Stimulated activated naive B cell treated with anti-CD40 and anti-IgM and Interleukin-4, amounts not matched to agents 10 μg/mL and 1 μg/mL and 100 μg/mL, for 72 hours (primary cell): ENCODE results near the gene PRKAR2B.
"Not testable (repeated sequence)": the region's sequence is repeated elsewhere in the genome, so short reads cannot be mapped to it uniquely, and the experiment has no call there.

Experiments used
- ATAC-seq, 2 donors: fragments of 150-1000 bp; cut with Tn5 transposase; replicated peaks; 2 replicates each; pipeline ENCODE4 v1.10.0; 2021; ENCODE audit warnings: moderate library complexity in 1 of 2
- DNase-seq: peaks from one replicate; pipeline ENCODE4 v3.0.0; 2021
- H3K27ac Mint-ChIP-seq: one replicate; pipeline ENCODE4 v1.8.0; 2022; ENCODE audit warnings: mild to moderate bottlenecking, mixed read lengths
- H3K27me3 Mint-ChIP-seq, 2 donors: one replicate each; pipeline ENCODE4 v1.8.0; 2022; ENCODE audit warnings: mixed read lengths in 2 of 2
- H3K36me3 Mint-ChIP-seq, 2 donors: one replicate each; pipeline ENCODE4 v1.8.0; 2022; ENCODE audit warnings: mixed read lengths in 2 of 2, mild to moderate bottlenecking in 1 of 2
- H3K4me1 Mint-ChIP-seq, 2 donors: one replicate each; pipeline ENCODE4 v1.8.0; 2022; ENCODE audit warnings: mixed read lengths in 2 of 2, mild to moderate bottlenecking in 1 of 2
- H3K4me3 Mint-ChIP-seq, 2 donors: one replicate each; pipeline ENCODE4 v1.8.0; 2022; ENCODE audit warnings: mild to moderate bottlenecking in 2 of 2, mixed read lengths in 2 of 2, moderate library complexity in 1 of 2
- H3K9me3 Mint-ChIP-seq, 2 donors: one replicate each; pipeline ENCODE4 v1.8.0; 2022; ENCODE audit warnings: mixed read lengths in 2 of 2, mild to moderate bottlenecking in 1 of 2

PRKAR2B gene

GRCh38 chr7:107091306-107091705, 46.8 kb downstream of the PRKAR2B start:
- no peaks in the 10 kb centered on the region for H3K4me1 Mint-ChIP-seq
- H3K9me3 Mint-ChIP-seq: peaks cover 4% of the 10 kb centered on the region in 2 donors
- no peak overlapping the region for H3K27ac Mint-ChIP-seq
- H3K36me3 Mint-ChIP-seq: peaks cover 0 to 4% of the 10 kb centered on the region in 2 donors
- ATAC-seq: no peak
- no peak overlapping the region for H3K4me3 Mint-ChIP-seq
- H3K27me3 Mint-ChIP-seq: no peaks in the 10 kb centered on the region
- DNase-seq: no peak

DNA sequence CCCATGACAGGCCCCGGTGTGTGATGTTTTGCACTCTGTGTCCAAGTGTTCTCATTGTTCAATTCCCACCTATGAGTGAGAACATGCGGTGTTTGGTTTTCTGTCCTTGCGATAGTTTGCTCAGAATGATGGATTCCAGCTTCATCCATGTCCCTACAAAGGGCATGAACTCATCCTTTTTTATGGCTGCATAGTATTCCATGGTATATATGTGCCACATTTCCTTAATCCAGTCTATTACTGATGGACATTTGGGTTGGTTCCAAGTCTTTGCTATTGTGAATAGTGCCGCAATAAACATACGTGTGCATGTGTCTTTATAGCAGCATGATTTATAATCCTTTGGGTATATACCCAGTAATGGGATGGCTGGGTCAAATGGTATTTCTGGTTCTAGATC, 49.2 kb downstream of the PRKAR2B start:
- not testable (repeated sequence) for DNase-seq, H3K36me3 Mint-ChIP-seq, H3K4me3 Mint-ChIP-seq, ATAC-seq, H3K4me1 Mint-ChIP-seq, H3K27ac Mint-ChIP-seq, H3K9me3 Mint-ChIP-seq
- peaks cover 0 to 12% of the 10 kb centered on the region in 2 donors for H3K27me3 Mint-ChIP-seq

DNA sequence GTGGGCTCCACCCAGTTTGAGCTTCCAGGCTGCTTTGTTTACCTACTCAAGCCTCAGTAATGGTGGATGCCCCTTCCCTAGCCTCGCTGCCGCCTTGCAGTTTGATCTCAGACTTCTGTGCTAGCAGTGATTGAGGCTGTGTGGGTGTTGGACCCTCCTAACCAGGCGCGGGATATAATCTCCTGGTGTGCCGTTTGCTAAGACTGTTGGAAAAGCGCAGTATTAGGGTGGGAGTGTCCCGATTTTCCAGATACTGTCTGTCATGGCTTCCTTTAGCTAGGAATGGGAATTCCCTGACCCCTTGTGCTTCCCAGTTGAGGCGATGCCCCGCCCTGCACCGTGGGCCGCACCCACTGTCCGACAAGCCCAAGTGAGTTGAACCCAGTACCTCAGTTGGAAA, 54.6 kb downstream of the PRKAR2B start:
- not testable (repeated sequence) for H3K36me3 Mint-ChIP-seq, H3K27ac Mint-ChIP-seq, H3K4me3 Mint-ChIP-seq, DNase-seq, ATAC-seq, H3K4me1 Mint-ChIP-seq
- Mint-ChIP-seq H3K9me3 (peaks cover 6 to 14% of the 10 kb centered on the region in 2 donors), H3K27me3 (peaks cover 4 to 18% of the 10 kb centered on the region in 2 donors)

DNA sequence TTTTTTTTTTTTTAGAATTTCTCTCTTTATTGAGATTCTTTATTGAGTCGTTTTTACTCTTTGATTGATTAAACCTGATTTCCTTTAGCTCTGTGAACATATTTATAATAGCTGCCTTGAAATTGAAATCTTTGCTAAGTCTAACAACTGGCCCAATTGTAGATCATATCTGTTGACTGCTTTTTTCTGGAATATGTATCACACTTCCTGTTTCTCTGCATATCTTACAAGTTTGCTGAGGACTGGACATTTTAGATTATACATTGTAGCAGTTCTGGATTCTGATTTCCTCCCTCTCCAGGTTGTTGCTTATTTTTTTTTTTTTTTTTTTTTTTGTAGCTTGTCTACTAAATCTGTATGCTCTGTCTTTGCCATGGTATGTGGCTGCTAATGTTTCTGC, 56.3 kb downstream of the PRKAR2B start:
- Mint-ChIP-seq H3K9me3 (peaks cover 3 to 11% of the 10 kb centered on the region in 2 donors), H3K27me3 (peaks cover 4 to 18% of the 10 kb centered on the region in 2 donors), H3K4me1 (peaks cover 0 to 2% of the 10 kb centered on the region in 2 donors), H3K4me3 (no peak overlapping the region), H3K36me3 (peaks cover 1 to 4% of the 10 kb centered on the region in 2 donors), H3K27ac (no peak overlapping the region)
- ATAC-seq (no peak), DNase-seq (no peak)

GRCh38 chr7:107103369-107103768, 58.9 kb downstream of the PRKAR2B start:
- Mint-ChIP-seq H3K36me3 (peaks cover 0 to 4% of the 10 kb centered on the region in 2 donors), H3K27ac (peak overlapping the region; percentile 56), H3K9me3 (peaks cover 1 to 11% of the 10 kb centered on the region in 2 donors), H3K4me1 (peaks cover 0 to 2% of the 10 kb centered on the region in 2 donors), H3K27me3 (peaks cover 4 to 6% of the 10 kb centered on the region in 2 donors), H3K4me3 (no peak overlapping the region)
- DNase-seq: no peak
- ATAC-seq: peak; percentile 72 to 74

DNA sequence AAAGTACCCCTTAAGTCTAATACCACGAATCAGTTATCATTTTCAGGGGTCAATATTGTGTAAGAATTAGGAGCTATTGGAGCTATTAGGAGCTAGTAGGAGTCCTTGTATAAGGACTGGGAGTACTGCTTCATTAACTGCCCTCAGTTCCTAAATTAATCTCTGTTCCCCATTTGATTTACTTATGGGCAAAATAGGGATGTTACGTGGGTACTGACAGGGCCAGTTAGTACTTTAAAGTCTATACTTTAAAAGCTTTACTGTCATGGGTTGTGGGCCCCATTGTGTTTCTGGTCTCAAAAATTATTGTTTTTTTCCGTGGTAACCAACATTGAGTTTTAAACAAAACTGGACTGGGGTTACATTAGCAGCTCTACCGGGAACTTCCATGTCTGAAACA, 60.3 kb downstream of the PRKAR2B start:
- ATAC-seq: no peak
- H3K27ac Mint-ChIP-seq: no peak overlapping the region
- H3K4me1 Mint-ChIP-seq: peaks cover 0 to 2% of the 10 kb centered on the region in 2 donors
- H3K36me3 Mint-ChIP-seq: peaks cover 0 to 2% of the 10 kb centered on the region in 2 donors
- H3K4me3 Mint-ChIP-seq: no peak overlapping the region
- no peak for DNase-seq
- peaks cover 1 to 8% of the 10 kb centered on the region in 2 donors for H3K9me3 Mint-ChIP-seq
- peaks cover 4 to 6% of the 10 kb centered on the region in 2 donors for H3K27me3 Mint-ChIP-seq

- Mint-ChIP-seq H3K4me3 (no peak overlapping the region), H3K27ac (no peak overlapping the region), H3K27me3 (peaks cover 4 to 6% of the 10 kb centered on the region in 2 donors), H3K9me3 (no peaks in the 10 kb centered on the region), H3K4me1 (peaks cover 0 to 2% of the 10 kb centered on the region in 2 donors), H3K36me3 (no peaks in the 10 kb centered on the region)
- DNase-seq (no peak), ATAC-seq (no peak)
These were observed 61.2 kb downstream of the PRKAR2B start for GRCh38 chr7:107105591-107106245.

- no peak for DNase-seq
- no peak overlapping the region for H3K4me3 Mint-ChIP-seq
- H3K9me3 Mint-ChIP-seq: no peaks in the 10 kb centered on the region
- H3K36me3 Mint-ChIP-seq: no peaks in the 10 kb centered on the region
- H3K27ac Mint-ChIP-seq: no peak overlapping the region
- no peaks in the 10 kb centered on the region for H3K27me3 Mint-ChIP-seq
- no peaks in the 10 kb centered on the region for H3K4me1 Mint-ChIP-seq
- no peak for ATAC-seq
These were observed 64.4 kb downstream of the PRKAR2B start for GRCh38 chr7:107108793-107109371.

DNA sequence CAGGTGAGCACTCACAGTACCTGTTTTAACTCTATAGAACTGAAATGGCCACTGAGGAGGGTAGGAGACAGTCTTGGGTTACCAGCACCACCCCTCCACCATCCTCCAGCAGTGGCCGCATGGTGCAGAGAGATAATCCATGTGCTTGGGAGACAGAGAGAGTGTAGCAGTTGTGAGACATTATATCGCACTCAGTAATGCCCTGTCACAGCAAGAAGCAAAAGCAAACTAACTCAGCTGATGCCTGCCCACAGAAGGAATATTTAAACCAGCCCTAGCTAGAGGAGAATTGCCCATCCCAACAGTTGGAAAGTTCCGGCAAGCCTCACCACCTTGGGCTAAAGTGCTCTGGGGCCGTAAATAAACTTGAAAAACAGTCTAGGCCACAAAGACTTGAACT, 65.5 kb downstream of the PRKAR2B start:
- Mint-ChIP-seq H3K27me3 (no peaks in the 10 kb centered on the region), H3K9me3 (no peaks in the 10 kb centered on the region), H3K4me3 (no peak overlapping the region), H3K4me1 (no peaks in the 10 kb centered on the region), H3K27ac (no peak overlapping the region), H3K36me3 (no peaks in the 10 kb centered on the region)
- DNase-seq: no peak
- ATAC-seq: no peak

- no peaks in the 10 kb centered on the region for H3K36me3 Mint-ChIP-seq
- H3K27ac Mint-ChIP-seq: no peak overlapping the region
- no peaks in the 10 kb centered on the region for H3K4me1 Mint-ChIP-seq
- H3K27me3 Mint-ChIP-seq: no peaks in the 10 kb centered on the region
- ATAC-seq (no peak), DNase-seq (no peak)
- no peak overlapping the region for H3K4me3 Mint-ChIP-seq
- H3K9me3 Mint-ChIP-seq: no peaks in the 10 kb centered on the region
These were observed 66.7 kb downstream of the PRKAR2B start for GRCh38 chr7:107111196-107111595.

DNA sequence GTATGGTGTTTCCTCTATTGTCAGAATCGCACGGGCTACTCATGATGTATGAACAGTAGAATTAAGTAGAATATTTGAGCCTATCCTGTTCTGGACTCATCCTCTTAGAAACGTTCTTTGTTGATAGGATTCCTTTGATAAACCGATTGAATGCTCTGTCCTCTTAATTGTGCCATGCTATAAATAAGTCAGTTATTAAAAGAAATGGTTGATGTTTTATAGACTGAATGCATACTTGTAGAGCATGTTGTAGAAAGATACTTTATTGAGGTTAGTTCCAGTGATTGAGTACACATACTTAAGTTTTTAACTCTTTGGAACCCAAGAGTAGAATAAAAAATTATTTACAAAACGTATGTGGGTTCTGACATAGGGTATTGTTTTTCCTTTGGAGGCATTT, 69.4 kb downstream of the PRKAR2B start:
- peaks cover 0 to 4% of the 10 kb centered on the region in 2 donors for H3K27me3 Mint-ChIP-seq

DNA sequence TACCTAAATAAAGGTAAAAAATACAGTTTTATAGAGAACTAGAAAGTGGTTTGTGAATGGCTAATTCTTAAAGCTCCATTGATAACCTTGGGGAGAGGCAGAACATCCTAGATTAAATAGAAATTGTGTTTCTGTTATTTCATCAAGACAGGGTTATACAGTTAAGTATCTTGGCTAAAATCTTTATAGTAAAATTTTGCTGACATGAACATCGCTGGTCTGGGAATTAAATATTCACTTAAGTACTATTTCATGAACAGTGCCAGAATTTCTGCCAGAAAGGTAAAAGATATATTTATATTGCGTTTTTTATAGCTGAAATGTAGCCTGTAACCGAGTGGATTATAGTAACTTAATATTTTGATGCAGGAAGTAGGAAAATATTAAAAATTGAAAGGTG, 70.6 kb downstream of the PRKAR2B start:
- no peak overlapping the region for H3K27ac Mint-ChIP-seq
- no peaks in the 10 kb centered on the region for H3K9me3 Mint-ChIP-seq
- no peak overlapping the region for H3K4me3 Mint-ChIP-seq
- peaks cover 0 to 4% of the 10 kb centered on the region in 2 donors for H3K27me3 Mint-ChIP-seq
- ATAC-seq (no peak), DNase-seq (no peak)
- no peaks in the 10 kb centered on the region for H3K36me3 Mint-ChIP-seq
- H3K4me1 Mint-ChIP-seq: peaks cover 4 to 12% of the 10 kb centered on the region in 2 donors

More for the DNA sequence above, 69.4 kb downstream of the PRKAR2B start:
- DNase-seq: no peak
- Mint-ChIP-seq H3K4me1 (peaks cover 4 to 7% of the 10 kb centered on the region in 2 donors), H3K27ac (no peak overlapping the region), H3K9me3 (no peaks in the 10 kb centered on the region), H3K36me3 (no peaks in the 10 kb centered on the region), H3K4me3 (no peak overlapping the region)
- no peak for ATAC-seq

DNA sequence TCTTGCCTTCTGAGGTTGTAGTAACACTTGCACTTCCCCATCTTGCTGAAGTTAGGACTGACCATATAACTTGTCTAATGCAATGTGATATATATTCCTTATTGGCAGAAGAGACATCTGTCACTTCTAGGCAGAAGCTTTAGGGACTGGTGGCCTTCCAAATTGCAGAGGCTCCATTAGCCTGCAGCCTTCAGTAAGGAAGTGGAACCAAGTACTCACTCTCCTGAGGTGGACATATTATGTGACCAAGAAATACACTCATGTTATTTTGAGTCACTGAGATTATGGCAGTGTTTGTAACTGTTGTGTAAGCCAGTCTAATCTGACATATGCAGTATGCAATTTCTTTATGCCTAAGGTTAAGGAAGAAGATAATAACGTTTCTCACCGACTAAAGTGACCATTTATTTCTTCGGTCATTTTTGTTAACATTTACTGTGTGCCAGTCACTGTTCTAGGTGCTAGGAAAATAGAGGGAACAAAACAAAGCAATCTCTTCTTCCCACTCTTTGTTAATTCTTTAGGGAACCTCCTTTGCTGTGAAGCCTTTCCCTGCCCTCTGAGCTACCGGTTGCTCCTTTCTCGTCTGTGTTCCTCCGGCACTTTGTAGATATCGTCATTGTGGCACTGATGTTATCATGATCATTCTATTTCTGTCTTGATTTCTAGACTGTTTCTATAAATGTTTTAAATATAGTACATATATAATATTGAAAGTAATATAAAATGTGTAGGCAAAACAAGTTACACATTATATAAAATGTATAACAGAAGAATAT, 71.4 kb downstream of the PRKAR2B start:
- ATAC-seq (no peak), DNase-seq (no peak)
- peaks cover 0 to 4% of the 10 kb centered on the region in 2 donors for H3K27me3 Mint-ChIP-seq
- H3K4me1 Mint-ChIP-seq: peaks cover 4 to 12% of the 10 kb centered on the region in 2 donors
- H3K27ac Mint-ChIP-seq: no peak overlapping the region
- no peak overlapping the region for H3K4me3 Mint-ChIP-seq
- H3K9me3 Mint-ChIP-seq: no peaks in the 10 kb centered on the region
- no peaks in the 10 kb centered on the region for H3K36me3 Mint-ChIP-seq

DNA sequence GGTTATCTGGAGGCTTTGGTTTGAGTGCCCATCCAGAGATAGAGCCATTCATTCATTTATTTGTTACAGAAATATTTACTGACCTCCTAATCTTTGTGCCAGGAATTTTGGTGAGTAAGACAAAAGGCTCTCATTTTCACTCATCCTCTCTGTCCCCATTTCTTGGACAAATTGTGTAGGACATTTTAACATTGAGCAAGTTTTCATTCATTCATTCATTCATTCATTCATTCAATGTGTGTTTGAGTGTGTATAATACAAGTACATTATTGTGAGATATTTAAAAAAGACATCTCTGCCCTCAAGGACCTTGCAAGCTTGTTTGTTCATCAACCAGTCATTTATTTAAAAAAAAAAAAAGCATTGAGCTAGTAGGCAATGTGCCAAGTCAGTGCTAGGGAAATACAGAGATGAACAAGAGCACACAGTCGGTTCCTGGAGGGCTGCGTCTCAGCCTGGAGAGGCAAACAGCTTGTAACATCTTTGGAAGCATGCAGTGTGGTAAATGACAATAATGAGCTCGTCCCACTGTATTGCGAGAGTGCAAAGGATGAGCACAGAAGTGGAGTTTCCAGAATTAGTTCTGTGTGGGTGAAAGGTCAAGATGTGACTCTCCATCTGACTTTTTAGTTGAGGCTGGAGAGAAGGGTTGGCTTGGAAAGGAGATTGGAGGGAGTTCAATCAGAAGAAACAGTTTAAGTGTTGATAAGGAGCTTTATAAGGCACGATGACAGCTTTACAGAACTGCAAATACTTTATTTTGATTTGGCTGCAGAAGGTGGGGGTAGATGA, 73.8 kb downstream of the PRKAR2B start:
- no peak for ATAC-seq
- Mint-ChIP-seq H3K4me3 (no peak overlapping the region), H3K27ac (no peak overlapping the region), H3K4me1 (peaks cover 4 to 12% of the 10 kb centered on the region in 2 donors), H3K27me3 (peaks cover 0 to 4% of the 10 kb centered on the region in 2 donors), H3K9me3 (no peaks in the 10 kb centered on the region), H3K36me3 (no peaks in the 10 kb centered on the region)
- DNase-seq: no peak
